ENCODE measurements around the gene KCNK3.
"Not testable (repeated sequence)": the region's sequence is repeated elsewhere in the genome, so short reads cannot be mapped to it uniquely, and the experiment has no call there.

The KCNK3 gene

DNA sequence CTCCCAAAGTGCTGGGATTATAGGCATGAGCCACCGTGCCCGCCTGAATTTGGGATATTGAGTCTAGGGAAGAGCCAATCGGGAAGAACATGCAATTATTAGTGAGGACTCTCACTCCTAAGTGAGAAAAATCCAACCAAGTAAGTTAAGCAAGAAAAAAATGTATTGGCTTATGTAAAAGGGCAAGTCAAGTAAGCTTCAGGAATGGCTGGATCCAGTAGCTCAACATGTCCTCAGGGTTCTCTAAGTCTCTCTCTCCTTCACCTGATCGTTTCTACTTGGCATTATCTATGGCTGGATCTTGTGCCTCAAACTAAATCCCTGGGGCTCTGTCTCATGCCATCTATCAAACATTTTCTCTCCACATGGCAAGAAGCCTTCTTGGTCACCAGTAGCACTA lies 35.3 kb upstream of the KCNK3 start:
- no peak overlapping the region for H3K4me3 ChIP-seq (ENCODE audit: low read length)
- peaks cover 65% of the 10 kb centered on the region for H3K27me3 ChIP-seq (replicated peaks; ENCODE audit: insufficient read depth, low read length)
- H3K9me3 ChIP-seq (replicated peaks; ENCODE audit: insufficient read depth, low read length), result no peaks in the 10 kb centered on the region
- no peaks in the 10 kb centered on the region for H4K20me1 ChIP-seq (ENCODE audit: insufficient read depth, low read length)
- H3K9ac ChIP-seq (ENCODE audit: low read length), result no peak overlapping the region
- DNase-seq, result no peak
- no peak overlapping the region for H3K27ac ChIP-seq (ENCODE audit: low read length)
- no peak for TF ChIP-seq EZH2phosphoT487 (IDR thresholded peaks at IDR 0.05; ENCODE audit: low read length)
- no peak for TF ChIP-seq EZH2 (optimal IDR thresholded peaks at IDR 0.05; ENCODE audit: low read depth, low read length)
- TF ChIP-seq, protein P1, sequence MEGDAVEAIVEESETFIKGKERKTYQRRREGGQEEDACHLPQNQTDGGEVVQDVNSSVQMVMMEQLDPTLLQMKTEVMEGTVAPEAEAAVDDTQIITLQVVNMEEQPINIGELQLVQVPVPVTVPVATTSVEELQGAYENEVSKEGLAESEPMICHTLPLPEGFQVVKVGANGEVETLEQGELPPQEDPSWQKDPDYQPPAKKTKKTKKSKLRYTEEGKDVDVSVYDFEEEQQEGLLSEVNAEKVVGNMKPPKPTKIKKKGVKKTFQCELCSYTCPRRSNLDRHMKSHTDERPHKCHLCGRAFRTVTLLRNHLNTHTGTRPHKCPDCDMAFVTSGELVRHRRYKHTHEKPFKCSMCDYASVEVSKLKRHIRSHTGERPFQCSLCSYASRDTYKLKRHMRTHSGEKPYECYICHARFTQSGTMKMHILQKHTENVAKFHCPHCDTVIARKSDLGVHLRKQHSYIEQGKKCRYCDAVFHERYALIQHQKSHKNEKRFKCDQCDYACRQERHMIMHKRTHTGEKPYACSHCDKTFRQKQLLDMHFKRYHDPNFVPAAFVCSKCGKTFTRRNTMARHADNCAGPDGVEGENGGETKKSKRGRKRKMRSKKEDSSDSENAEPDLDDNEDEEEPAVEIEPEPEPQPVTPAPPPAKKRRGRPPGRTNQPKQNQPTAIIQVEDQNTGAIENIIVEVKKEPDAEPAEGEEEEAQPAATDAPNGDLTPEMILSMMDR (IDR thresholded peaks at IDR 0.05; ENCODE audit: low read length), result no peak
- H3F3A ChIP-seq (ENCODE audit: insufficient read depth, low read length), result no peaks in the 10 kb centered on the region
- no peak overlapping the region for H2AFZ ChIP-seq (ENCODE audit: low read length)
- H3K36me3 ChIP-seq (replicated peaks; ENCODE audit: insufficient read depth, low read length), result no peaks in the 10 kb centered on the region
- no peaks in the 10 kb centered on the region for H3K79me2 ChIP-seq (ENCODE audit: low read length)
- H3K9me2 ChIP-seq (replicated peaks; ENCODE audit: insufficient read depth, low read length), result no peaks in the 10 kb centered on the region
- no peak overlapping the region for H3K4me2 ChIP-seq (ENCODE audit: low read depth, low read length)
- no peaks in the 10 kb centered on the region for H3K4me1 ChIP-seq (ENCODE audit: low read length)

DNA sequence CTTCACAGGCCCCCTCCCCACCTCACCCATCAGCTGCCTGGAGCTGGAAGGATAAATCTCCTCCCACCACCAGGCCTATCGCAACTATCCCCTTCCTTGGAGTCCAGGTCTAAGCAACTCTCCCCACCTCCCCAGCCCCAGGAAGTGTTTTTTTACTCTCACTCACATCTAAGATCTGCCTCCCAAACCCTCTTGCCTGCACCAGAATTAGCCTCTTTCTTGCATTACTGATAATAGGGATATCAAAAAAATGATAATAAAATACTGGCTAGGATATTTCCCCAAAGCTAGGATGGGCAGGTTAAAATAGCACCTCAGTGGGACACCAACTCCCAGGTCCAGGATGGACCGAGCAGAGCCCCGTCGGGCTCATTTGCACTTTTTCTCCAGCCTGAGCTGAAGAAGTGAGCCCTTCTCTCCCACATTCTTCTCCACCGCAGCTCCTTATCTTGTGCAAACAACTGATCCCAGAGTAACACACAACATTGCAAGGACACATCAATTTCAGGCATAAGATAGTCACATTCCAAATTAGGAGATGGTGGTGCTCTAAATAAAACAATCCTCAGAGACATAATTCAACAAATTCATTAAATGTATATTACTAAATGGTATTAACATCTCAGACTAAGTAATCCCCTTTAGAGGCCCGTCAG lies 33.7 kb upstream of the KCNK3 start:
- H3K4me2 ChIP-seq (ENCODE audit: low read depth, low read length), result no peak overlapping the region
- no peak overlapping the region for H3K9ac ChIP-seq (ENCODE audit: low read length)
- H2AFZ ChIP-seq (ENCODE audit: low read length), result no peak overlapping the region
- H3K27ac ChIP-seq (ENCODE audit: low read length), result no peak overlapping the region
- no peaks in the 10 kb centered on the region for H3F3A ChIP-seq (ENCODE audit: insufficient read depth, low read length)
- H3K9me2 ChIP-seq (replicated peaks; ENCODE audit: insufficient read depth, low read length), result no peaks in the 10 kb centered on the region
- H3K27me3 ChIP-seq (replicated peaks; ENCODE audit: insufficient read depth, low read length), result peaks cover 63% of the 10 kb centered on the region
- H3K79me2 ChIP-seq (ENCODE audit: low read length), result no peaks in the 10 kb centered on the region
- DNase-seq, result no peak
- no peaks in the 10 kb centered on the region for H3K4me1 ChIP-seq (ENCODE audit: low read length)
- H3K9me3 ChIP-seq (replicated peaks; ENCODE audit: insufficient read depth, low read length), result no peaks in the 10 kb centered on the region
- no peaks in the 10 kb centered on the region for H3K36me3 ChIP-seq (replicated peaks; ENCODE audit: insufficient read depth, low read length)
- no peak for TF ChIP-seq EZH2 (optimal IDR thresholded peaks at IDR 0.05; ENCODE audit: low read depth, low read length)
- TF ChIP-seq EZH2phosphoT487 (IDR thresholded peaks at IDR 0.05; ENCODE audit: low read length), result no peak
- TF ChIP-seq, protein P1 (IDR thresholded peaks at IDR 0.05; ENCODE audit: low read length), result no peak
- no peak overlapping the region for H3K4me3 ChIP-seq (ENCODE audit: low read length)
- no peaks in the 10 kb centered on the region for H4K20me1 ChIP-seq (ENCODE audit: insufficient read depth, low read length)

DNA sequence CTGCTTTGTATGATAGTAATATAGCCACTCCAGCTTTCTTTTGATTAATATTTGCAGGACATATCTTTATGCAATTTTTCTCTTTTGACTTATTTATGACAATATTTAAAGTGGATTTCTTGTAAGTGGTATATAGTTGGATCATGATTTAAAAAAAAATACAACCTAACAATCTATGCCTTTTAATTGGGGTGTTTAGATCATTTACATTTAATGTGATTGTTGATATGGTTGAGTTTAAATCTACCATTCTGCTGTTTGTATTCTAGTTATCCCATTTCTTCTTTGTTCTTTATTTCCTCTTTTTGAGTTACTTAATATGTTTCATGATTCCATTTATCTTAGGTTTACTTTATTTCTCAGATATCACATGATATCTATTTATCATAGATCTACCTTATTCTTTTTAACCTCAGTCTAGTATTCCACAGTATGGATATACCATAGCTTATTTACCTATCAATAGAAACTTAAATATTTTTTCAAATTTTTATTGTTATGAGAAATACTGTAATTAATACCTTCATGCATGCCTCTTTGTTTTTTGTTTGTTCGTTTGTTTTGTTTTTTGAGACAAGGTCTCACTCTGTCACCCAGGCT lies 32.1 kb upstream of the KCNK3 start:
- Histone ChIP-seq H2AFZ (ENCODE audit: low read length) (no peak overlapping the region), H3K9me3 (replicated peaks; ENCODE audit: insufficient read depth, low read length) (no peaks in the 10 kb centered on the region), H3K9ac (ENCODE audit: low read length) (no peak overlapping the region), H3K27ac (ENCODE audit: low read length) (no peak overlapping the region), H3K9me2 (replicated peaks; ENCODE audit: insufficient read depth, low read length) (no peaks in the 10 kb centered on the region), H3K4me2 (ENCODE audit: low read depth, low read length) (no peak overlapping the region), H4K20me1 (ENCODE audit: insufficient read depth, low read length) (no peaks in the 10 kb centered on the region), H3F3A (ENCODE audit: insufficient read depth, low read length) (no peaks in the 10 kb centered on the region), H3K36me3 (replicated peaks; ENCODE audit: insufficient read depth, low read length) (no peaks in the 10 kb centered on the region), H3K4me1 (ENCODE audit: low read length) (no peaks in the 10 kb centered on the region), H3K4me3 (ENCODE audit: low read length) (no peak overlapping the region), H3K79me2 (ENCODE audit: low read length) (no peaks in the 10 kb centered on the region), H3K27me3 (replicated peaks; ENCODE audit: insufficient read depth, low read length) (peaks cover 63% of the 10 kb centered on the region)
- no peak for DNase-seq
- TF ChIP-seq EZH2phosphoT487 (IDR thresholded peaks at IDR 0.05; ENCODE audit: low read length) (no peak), EZH2 (optimal IDR thresholded peaks at IDR 0.05; ENCODE audit: low read depth, low read length) (no peak)
- TF ChIP-seq, protein P1 (IDR thresholded peaks at IDR 0.05; ENCODE audit: low read length), result no peak

DNA sequence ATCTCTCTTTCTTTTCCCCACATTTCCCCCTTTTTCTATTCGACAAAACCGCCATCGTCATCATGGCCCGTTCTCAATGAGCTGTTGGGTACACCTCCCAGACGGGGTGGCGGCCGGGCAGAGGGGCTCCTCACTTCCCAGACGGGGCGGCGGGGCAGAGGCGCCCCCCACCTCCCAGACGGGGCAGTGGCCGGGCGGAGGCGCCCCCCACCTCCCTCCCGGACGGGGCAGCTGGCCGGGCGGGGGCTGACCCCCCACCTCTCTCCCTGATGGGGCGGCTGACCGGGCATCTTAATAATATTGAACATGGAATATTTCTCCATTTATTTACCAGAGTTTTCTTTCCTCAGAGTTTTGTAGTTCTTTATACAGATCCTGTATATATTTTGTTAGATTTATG lies 27.2 kb upstream of the KCNK3 start:
- not testable (repeated sequence) for H4K20me1 ChIP-seq (ENCODE audit: insufficient read depth, low read length); H3K4me2 ChIP-seq (ENCODE audit: low read depth, low read length); H3K9me2 ChIP-seq (replicated peaks; ENCODE audit: insufficient read depth, low read length); H3K4me3 ChIP-seq (ENCODE audit: low read length); H3K79me2 ChIP-seq (ENCODE audit: low read length); H3F3A ChIP-seq (ENCODE audit: insufficient read depth, low read length); H3K9ac ChIP-seq (ENCODE audit: low read length); H3K36me3 ChIP-seq (replicated peaks; ENCODE audit: insufficient read depth, low read length); H3K9me3 ChIP-seq (replicated peaks; ENCODE audit: insufficient read depth, low read length); H3K27ac ChIP-seq (ENCODE audit: low read length); H2AFZ ChIP-seq (ENCODE audit: low read length); H3K4me1 ChIP-seq (ENCODE audit: low read length); DNase-seq
- H3K27me3 ChIP-seq (replicated peaks; ENCODE audit: insufficient read depth, low read length), result peaks cover 72% of the 10 kb centered on the region
